ENCODE results near the gene KRTAP5-7.
"Not testable (repeated sequence)": the region's sequence is repeated elsewhere in the genome, so short reads cannot be mapped to it uniquely, and the experiment has no call there.

The KRTAP5-7 gene

GRCh38 chr11:71526796-71527575, at the start of gene KRTAP5-7:
TSS of gene KRTAP5-7 (plus strand) at chr11:71527267. CDS start at chr11:71527301, 34 bp downstream.
- DNase-seq, result not testable (repeated sequence)

DNA sequence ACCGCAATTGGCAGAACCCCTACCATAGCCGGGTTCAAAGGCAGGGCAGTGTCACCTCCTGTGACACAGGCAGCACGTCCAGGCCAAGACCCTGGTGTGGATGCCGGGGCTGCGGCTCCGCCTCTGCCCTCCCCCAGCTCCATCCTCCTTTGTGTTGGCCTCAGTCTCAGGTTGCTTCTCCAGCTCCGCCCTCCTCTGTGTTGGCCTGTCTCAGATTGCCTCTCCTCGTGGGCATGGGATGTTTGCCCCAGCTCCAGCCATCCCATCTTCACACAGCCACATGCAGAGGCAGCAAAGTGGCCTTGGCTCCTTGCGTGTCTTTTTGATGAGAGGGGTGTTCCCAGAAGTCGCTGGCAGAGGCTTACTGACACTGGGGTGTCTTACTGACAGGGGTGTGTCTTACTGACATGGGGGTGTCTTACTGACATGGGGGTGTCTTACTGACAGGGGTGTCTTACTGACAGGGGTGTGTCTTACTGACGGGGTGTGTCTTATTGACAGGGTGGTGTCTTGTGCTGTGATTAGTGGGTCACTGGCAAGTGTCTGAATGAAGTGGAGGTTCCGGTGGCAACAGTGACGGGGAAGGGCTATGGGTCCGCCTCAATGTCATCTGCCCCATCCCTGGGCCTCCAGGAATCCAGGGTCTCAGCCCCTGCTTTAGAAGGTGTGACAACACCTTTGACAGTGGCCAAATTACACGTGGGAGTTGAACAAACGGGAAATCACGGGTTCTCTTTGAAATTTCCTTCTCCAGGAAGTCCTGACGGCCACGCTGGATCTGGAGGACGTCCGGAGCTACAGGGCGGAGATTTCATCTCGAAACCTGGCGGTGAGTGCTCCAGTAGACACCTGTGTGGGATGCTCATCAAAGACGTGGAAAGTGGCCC, 49.2 kb upstream of the KRTAP5-7 start:
- no peak for DNase-seq

GRCh38 chr11:71478528-71478840, 48.6 kb upstream of the KRTAP5-7 start:
- no peak for DNase-seq

DNA sequence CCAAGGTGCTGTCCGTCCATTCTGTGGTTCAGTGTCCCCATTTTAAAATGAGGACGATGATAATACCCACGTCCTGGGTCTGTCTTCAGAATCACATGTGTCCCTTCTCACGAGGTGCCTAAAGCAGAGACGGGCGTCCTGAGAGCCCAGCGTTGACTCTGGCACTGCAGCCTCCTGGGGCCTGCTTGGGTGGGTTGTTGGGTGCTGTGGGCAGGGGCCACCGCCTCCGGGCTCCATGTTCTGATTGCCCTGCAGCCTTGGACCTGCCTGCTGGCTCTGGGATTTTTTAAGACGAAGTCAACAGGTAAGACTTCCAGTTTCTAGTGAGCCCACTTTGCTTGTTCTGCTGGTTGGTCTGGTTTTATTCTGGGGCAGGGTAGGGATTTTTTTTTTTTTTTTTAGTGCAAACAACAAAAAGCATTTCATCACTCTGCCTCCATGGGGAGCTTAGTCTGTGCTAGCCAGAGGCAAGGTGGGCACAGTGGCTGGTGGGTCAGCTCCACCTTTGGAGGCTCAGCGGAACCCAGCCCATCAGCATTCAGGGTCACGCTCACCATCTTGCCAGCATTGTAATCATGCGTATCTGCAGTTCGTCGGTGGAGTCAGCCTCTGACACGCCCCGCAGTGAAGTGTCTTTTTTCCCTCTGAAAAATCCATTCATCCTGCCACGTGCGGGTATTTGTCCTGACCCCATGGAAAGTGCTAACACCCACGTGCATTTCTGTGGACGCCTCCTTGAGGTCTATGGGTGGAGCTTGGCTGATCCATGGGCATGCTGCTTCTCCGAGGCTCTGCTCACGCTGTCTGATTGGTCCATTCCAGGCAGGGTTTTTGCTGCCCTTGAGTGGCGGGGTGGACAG, 45.7 kb upstream of the KRTAP5-7 start:
- no peak for DNase-seq

DNA sequence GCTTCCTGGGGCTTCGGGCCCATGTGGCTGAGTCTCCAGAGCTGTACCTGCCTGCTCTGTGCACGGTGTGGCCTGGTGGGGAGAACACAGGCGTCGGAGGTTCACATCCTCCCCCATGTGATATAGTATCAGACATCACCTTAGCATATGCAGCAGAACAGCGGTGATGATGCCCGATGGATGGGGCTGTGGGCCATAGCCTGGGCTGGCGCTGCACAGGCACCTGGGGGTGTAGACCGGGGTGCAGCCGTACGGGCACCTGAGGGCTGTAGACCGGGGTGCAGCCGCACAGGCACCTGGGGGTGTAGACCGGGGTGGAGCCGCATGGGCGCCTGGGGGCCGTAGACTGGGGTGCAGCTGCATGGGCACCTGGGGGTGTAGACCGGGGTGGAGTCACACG, 44.9 kb upstream of the KRTAP5-7 start:
- DNase-seq, result no peak

DNA sequence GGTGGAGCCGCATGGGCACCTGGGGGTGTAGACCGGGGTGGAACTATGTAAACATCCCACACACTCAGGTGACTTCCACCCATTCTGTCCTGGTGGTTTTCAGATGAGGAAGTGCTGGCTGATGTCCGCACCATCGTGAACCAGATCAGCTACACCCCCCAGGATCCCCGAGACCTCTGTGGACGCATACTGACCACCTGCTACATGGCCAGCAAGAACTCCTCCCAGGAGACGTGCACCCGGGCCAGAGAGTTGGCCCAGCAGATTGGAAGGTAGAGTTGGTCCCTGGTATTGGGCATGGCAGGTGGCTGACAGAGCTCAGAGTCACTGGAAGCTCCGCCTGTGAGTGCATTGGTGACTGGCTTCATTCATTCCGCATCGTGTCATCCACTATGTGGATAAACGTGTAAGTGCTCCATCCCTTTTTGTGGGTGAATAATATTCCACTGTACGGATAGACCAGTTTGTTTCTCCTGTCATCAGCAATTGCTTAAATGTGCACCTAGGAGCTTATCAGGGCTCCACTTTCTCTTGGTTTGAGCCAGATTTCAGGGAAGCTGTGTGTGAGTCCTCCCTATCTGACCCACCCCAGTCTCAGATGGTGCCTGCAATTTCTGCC, 44.2 kb upstream of the KRTAP5-7 start:
- no peak for DNase-seq

GRCh38 chr11:71483692-71484091, 43.4 kb upstream of the KRTAP5-7 start:
- DNase-seq, result no peak

DNA sequence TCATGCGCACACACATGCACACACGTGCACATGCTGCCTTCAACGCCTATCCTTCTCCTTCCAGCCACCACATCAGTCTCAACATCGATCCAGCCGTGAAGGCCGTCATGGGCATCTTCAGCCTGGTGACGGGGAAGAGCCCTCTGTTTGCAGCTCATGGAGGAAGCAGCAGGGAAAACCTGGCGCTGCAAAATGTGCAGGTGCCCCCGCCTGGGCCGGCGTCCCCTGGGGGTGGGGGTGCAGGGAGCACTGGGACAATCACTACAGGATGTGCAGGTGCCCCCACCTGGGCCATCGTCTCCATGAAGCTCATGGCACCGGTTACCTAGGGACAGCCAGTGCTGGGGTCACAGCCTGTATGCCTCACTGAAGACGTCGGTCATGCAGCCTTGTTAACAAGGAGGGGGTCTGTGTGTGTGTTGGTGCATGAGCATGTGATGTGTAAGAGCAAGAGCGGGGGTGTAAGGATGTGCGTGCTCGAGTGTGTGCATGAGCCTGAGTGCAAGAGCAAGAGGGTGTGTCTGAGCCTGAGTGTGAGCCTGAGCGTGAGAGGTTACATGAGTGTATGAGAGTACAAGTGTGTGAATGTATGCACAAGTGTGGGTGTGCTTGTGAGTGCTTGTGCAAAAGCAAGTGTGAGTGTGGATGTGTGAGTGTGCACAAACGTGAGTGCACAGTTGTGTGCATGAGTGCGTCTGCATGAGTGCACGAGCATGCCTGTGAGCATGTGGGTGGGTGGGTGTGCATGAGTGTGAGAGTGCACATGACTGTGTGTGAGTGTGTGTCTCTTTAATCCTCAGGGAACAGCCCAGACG, 42.6 kb upstream of the KRTAP5-7 start:
- no peak for DNase-seq

- no peak for DNase-seq
Measured at GRCh38 chr11:71485063-71485399, 42.0 kb upstream of the KRTAP5-7 start.

- no peak for DNase-seq
Measured at GRCh38 chr11:71485466-71485865, 41.6 kb upstream of the KRTAP5-7 start.

DNA sequence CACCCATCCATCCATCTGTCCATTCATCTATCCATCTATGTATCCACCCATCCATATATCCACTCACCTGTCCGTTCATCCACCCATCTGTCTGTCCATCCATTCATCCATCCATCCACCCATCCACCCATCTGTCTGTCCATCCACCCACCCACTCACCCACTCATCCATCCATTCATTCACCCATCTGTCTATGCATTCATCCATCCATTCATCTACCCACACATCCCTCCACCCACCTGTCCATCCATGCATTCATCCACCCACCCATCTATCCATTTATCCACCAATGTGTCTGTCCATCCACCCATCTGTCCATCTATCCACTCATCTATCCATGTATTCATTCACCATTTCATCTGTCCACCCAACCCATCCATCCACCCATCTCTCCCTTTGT, 40.7 kb upstream of the KRTAP5-7 start:
- DNase-seq, result no peak

DNA sequence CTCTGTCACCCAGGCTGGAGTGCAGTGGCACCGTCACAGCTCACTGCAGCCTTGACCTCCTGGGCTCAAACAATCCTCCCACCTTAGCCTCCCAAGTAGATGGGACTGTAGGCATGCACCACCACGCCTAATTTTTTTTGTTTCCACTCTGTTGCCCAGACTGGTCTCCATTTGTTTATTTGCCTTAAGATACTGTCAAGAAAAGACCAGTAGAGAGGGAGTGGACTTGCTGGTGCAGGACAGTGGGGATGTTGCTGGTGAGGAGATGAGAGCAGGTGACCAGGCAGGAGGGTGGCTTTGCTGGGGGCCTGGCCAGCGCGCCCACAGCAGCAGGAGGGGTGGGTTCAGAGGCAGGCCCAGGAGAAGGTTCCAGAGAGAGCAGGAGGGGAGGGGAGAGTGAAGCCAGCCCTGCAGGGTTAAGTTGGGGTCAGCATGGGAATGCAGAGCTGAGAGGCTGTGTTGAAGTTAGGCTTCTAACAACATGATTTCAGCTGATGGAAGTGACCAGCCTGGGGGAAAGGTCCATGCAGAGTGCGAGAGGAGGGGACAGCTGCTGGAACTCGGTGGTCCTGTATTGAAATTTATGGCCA, 38.3 kb upstream of the KRTAP5-7 start:
- DNase-seq, result no peak

DNA sequence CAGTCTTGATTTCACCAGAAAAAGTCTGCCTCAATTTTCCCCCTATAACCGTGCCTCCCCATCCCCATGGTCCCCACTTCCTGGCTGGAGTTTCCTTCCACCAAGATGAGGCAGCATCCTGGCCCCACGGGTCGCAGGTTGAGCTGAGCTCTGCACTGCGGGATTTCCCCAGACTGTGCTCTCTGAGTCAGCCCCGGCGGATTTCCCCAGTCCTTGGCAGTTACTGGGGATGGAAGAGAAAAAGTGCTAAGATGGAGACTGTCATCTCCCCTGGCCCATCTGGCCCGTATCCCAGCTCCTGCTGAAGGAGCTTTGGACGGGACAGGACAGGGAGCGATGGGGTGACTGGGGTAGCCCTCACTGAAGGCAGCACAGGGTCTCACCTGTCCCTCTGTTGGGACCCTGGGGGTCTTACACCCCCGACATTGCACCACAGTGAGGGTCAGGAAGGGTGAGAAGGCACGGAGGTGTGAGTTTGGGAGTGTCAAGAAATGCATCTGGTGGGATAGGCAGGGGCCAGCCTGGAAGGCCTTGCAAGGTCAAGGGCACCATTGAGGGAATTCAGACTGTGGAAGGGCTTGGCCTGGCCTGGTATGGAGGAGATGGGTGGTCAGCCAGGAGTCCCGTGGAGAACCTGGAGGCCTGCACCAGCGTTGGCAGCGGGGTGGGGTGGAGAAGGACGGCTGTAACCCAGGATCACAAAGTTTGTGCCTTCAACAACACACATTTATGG, 37.6 kb upstream of the KRTAP5-7 start:
- no peak for DNase-seq

- no peak for DNase-seq
Measured at GRCh38 chr11:71490044-71490730, 36.9 kb upstream of the KRTAP5-7 start.

GRCh38 chr11:71490731-71491390, 36.2 kb upstream of the KRTAP5-7 start:
- no peak for DNase-seq

GRCh38 chr11:71491531-71491930, 35.5 kb upstream of the KRTAP5-7 start:
- no peak for DNase-seq

GRCh38 chr11:71491940-71492339, 35.1 kb upstream of the KRTAP5-7 start:
- no peak for DNase-seq

GRCh38 chr11:71495286-71496230, 31.5 kb upstream of the KRTAP5-7 start:
- no peak for DNase-seq

All from NCI-H526 (cell line).